GM12874 (cell line): Measurements from ENCODE around the gene GSTT2.

Experiments used
- TF ChIP-seq, protein P1 (sequence below): IDR thresholded peaks from 2 replicates; pipeline ENCODE4 v1.5.1; 2011; ENCODE audit warnings: low read depth, mild to moderate bottlenecking, control low read depth, low read length, moderate library complexity; ENCODE audit not compliant: insufficient read depth

GSTT2 gene

DNA sequence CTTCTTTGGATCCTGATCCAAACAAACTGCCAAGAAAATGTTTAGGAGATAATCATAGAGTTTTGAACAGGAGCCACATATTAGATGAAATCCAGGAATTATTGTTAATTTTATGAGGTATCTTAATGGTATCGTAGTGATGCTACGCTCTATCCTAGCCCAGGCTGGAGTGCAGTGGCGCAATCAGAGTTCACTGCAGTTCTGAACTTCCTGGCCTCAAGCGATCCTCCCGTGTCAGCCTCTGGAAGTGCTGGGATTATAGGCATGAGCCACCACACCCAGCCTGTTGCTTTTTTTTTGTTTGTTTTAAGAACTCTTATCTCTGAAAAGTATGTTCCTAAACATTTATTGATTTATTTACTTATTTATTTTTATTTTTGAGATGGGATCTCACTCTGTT lies 22.9 kb downstream of the GSTT2 start:
- TF ChIP-seq, protein P1, sequence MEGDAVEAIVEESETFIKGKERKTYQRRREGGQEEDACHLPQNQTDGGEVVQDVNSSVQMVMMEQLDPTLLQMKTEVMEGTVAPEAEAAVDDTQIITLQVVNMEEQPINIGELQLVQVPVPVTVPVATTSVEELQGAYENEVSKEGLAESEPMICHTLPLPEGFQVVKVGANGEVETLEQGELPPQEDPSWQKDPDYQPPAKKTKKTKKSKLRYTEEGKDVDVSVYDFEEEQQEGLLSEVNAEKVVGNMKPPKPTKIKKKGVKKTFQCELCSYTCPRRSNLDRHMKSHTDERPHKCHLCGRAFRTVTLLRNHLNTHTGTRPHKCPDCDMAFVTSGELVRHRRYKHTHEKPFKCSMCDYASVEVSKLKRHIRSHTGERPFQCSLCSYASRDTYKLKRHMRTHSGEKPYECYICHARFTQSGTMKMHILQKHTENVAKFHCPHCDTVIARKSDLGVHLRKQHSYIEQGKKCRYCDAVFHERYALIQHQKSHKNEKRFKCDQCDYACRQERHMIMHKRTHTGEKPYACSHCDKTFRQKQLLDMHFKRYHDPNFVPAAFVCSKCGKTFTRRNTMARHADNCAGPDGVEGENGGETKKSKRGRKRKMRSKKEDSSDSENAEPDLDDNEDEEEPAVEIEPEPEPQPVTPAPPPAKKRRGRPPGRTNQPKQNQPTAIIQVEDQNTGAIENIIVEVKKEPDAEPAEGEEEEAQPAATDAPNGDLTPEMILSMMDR = no peak

DNA sequence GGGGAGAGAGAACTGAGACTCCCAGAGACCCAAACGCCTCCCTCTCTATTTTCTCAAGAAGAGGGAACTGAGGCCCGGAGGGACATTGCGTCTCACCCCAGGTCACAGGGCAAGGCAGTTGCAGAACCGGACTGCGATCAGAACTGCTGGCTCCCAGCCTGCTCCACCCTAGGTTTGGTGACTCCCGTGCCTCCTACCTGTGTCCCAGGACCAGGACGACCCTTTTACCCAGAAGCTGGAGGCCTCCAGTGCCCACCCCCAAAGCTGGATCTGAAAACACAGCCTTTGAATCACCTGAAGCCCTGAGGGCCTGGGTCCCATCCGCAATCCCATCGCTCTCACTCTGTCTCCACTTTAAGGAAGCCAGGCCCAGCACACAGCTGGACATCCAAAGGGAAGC lies 24.0 kb downstream of the GSTT2 start:
- TF ChIP-seq, protein P1 = no peak

DNA sequence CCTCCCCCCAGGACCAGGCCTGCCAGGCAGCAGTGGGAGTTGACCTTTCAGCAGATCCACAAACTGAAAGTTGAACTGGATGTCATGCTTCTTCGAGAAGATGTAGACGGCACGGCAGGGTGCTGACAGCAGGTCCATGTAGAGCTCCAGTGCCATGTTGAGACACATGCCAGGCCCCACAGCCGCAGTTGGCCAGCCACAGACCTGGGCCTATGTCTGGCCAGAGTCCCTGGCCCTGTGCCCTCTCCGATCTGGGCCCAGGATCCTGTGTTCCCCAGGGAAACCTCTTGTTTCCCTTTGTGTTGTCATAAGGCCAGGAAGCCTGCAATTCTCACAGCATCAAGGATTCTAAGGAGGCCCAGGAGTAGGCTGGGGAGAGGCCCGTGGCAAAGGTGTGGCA lies 25.3 kb downstream of the GSTT2 start, which contains the start of gene GSTT4:
Gene GSTT4, minus strand, starts transcription at position 253 of the 400 bp plus-strand sequence. Its CDS starts 97 bp downstream, at position 156.
- TF ChIP-seq, protein P1 = no peak

DNA sequence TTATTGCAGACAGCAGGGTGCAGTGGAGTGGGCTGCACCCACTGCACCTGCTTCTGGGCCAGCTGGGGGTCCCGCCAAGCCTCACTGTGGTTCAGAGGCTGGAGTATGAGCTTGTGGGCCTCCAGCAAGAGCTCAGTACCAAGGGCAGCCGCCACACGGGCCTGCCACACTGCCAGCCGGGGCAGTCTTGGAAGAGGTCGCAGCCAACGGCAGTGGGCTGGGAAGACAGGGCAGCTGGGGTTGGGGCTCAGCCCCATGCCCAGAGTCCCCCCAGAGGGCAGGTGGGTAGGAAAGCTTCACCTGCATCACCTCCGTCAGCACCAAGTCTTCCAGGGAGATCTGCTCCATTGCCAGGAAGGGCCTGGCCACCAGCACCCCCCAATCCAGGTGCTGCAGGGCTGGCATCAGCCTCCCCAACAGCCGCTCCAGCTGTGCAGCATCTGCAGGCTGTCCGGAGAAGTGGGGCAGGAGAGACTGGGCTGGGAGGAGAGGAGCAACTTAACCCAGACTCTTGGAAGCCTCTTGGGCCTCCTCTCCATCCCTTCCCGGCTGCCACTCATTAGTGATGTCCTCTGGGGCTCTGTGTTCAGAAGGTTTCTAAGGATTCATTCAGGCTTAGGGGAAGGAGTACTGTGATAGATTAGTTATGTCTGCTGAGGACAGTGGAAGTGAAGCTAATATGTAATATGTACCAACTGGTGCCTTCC lies 26.4 kb downstream of the GSTT2 start:
- TF ChIP-seq, protein P1 = no peak

DNA sequence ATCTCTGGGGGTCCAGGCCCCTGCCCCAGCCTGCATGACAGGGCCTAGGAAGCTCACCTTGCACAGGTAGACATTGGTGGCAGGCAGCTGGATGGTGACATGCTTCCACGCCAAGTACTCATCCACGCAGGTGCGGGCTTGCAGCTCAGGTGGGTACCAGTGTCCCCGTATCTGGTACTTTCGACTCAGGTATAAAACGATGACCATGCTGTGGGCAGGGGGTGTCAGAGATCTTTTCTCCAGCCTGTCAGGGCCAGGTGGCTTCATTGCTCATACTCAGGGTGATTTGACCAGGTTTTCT lies 26.9 kb downstream of the GSTT2 start:
- TF ChIP-seq, protein P1 = no peak

DNA sequence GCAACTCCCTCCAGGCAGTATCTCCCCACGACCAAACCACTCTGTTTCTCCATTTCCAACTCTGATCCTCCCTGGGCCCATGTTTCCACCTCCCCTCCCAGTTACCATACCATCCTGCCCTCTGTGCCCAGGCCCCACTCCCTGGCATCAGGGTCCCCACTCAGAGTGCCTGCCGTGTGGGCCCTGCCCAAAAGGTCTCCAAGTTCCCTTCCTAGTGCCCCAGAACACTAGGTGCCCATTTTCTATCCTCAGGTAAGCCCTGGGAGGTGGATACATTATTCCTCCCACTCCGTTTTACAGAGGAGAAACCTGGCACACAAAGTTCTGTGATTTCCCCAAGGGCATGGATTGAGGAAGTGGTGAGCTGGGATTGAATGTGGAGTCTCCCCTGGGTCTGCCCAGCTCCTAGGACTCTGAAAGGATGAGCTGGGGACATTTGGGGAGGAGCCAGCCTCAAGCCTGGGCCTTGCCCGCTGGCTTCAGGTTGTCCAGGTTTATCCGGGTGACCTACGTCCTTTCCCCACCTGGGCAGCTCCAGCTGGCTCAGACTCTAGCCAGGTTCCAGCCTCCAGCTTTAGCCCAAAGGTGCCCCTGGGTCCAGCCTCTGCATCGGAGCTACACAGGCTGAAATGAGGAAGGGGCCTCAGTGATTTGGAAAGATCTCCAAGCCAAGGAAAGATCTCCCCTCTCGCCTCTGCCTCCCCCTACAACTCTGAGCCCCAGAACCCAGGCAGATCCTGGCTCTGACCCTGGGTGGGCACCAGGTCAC lies 27.5 kb downstream of the GSTT2 start:
- TF ChIP-seq, protein P1 = no peak

DNA sequence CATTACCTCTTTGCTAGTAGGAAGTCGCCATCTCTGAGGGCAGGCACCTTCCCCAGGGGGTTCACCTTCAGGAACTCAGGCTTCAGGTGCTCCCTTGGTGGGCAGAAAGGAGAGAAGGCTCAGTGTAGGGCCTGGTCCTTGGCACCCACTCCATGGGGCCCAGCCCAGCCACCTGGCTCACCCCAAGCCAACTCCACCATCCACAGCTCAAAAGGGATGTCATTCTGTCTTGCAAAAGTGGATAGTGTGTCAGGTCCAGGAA lies 28.0 kb downstream of the GSTT2 start:
- TF ChIP-seq, protein P1 = no peak
